HEK293 (cell line): Measurements from ENCODE around the gene DLGAP3.
"Not testable (repeated sequence)": the region's sequence is repeated elsewhere in the genome, so short reads cannot be mapped to it uniquely, and the experiment has no call there.

Source experiments
- CTCF ChIP-seq: fragments of 450-650 bp; formaldehyde crosslinking; IDR thresholded peaks from 2 replicates; pipeline ENCODE4 v1.5.1; 2016; ENCODE audit warnings: missing biosample characterization, missing genetic modification characterization
- FEZF1 ChIP-seq: fragments of 450-650 bp; formaldehyde crosslinking; IDR thresholded peaks from 2 replicates; pipeline ENCODE4 v1.5.1; 2016; ENCODE audit warnings: missing biosample characterization, missing genetic modification characterization
- TCF7L2 ChIP-seq: IDR thresholded peaks from 2 replicates; pipeline ENCODE4 v1.6.1; 2011; ENCODE audit warnings: low read depth, mild to moderate bottlenecking, inconsistent platforms, low read length, moderate library complexity, borderline replicate concordance
- TRIM28 ChIP-seq: IDR thresholded peaks from 2 replicates; pipeline ENCODE4 v1.6.1; 2011; ENCODE audit warnings: low read length, control low read depth, borderline replicate concordance
- ZBTB17 ChIP-seq: fragments of 450-650 bp; formaldehyde crosslinking; IDR thresholded peaks from 2 replicates; pipeline ENCODE4 v1.5.1; 2016; ENCODE audit warnings: missing biosample characterization, missing genetic modification characterization
- ZNF138 ChIP-seq: fragments of 450-650 bp; formaldehyde crosslinking; IDR thresholded peaks from 2 replicates; pipeline ENCODE4 v1.5.1; 2016; ENCODE audit warnings: missing biosample characterization, missing genetic modification characterization, borderline replicate concordance
- ZNF768 ChIP-seq: fragments of 450-650 bp; formaldehyde crosslinking; IDR thresholded peaks from 2 replicates; pipeline ENCODE4 v1.5.1; 2018; ENCODE audit warnings: missing biosample characterization, mild to moderate bottlenecking, missing genetic modification characterization
- ZSCAN30 ChIP-seq: fragments of 450-650 bp; IDR thresholded peaks from 2 replicates; pipeline ENCODE4 v1.5.1; 2018; ENCODE audit warnings: missing biosample characterization, mild to moderate bottlenecking, missing genetic modification characterization, moderate library complexity

GRCh38 chr1:34941798-34942197 is 12.3 kb upstream of the DLGAP3 start:
- TF ChIP-seq CTCF (tag by site-specific recombination); ZNF768 (tag by site-specific recombination); TCF7L2; ZSCAN30 (tag by site-specific recombination); FEZF1; ZBTB17; TRIM28; ZNF138 (tag by site-specific recombination): not testable (repeated sequence)
